ENCODE measurements around the gene LVRN.

DNA sequence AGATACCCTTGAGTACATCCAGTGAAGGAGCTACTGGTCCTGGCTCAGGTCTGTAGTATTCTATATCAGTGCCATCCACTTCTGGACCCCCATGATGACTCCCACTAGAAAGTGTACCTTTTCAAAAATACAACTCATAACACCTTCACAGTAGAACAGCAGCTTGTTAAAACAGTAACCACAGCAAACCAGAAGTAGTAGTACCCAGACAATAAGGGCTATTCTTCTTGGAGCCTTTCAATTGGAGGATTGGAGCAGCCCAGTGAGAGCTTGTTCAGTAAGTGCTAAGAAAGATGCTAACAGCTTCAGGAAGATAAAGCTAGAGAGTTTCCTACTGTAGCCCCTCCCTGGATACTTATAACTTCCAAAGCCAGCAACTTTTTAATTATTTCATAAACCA is 80.1 kb downstream of the LVRN start:
- TF ChIP-seq, protein P1, sequence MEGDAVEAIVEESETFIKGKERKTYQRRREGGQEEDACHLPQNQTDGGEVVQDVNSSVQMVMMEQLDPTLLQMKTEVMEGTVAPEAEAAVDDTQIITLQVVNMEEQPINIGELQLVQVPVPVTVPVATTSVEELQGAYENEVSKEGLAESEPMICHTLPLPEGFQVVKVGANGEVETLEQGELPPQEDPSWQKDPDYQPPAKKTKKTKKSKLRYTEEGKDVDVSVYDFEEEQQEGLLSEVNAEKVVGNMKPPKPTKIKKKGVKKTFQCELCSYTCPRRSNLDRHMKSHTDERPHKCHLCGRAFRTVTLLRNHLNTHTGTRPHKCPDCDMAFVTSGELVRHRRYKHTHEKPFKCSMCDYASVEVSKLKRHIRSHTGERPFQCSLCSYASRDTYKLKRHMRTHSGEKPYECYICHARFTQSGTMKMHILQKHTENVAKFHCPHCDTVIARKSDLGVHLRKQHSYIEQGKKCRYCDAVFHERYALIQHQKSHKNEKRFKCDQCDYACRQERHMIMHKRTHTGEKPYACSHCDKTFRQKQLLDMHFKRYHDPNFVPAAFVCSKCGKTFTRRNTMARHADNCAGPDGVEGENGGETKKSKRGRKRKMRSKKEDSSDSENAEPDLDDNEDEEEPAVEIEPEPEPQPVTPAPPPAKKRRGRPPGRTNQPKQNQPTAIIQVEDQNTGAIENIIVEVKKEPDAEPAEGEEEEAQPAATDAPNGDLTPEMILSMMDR (IDR thresholded peaks at IDR 0.05), result no peak
- TF ChIP-seq POLR2A (IDR thresholded peaks at IDR 0.05), result no peak
